Measurements from ENCODE around the gene PRUNE2.

Gene PRUNE2

DNA sequence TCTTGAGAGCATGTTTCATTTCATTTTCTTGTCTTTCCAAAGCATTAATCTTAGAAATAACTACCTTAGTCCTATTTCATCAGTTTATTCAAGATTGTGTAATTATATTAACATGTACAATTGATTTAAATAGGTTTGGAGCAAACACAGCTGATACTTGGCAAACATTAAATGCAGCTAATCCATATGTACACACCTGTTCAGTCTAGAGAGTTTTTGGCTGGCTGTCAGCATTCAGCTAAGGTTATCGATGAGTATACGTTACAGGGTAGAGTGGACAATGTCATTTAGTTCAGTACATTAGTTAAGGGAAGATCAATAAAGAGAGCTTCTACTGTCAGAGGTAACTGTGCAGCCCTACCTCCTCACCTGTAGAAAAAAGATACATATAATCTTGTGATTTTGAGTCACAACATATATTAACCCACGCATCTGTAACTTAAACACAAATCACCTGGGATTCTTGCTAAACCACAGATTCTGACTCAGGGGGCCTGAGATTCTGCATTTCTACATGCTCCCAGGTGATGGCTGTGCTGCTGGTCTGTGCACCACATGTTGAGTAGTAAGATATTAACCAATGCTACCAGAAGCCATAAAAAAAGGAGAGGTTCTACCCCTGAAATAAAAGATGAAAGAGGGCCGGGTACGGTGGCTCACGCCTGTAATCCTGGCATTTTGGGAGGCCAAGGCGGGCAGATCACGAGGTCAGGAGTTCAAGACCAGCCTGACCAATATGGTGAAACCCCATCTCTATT lies 175.8 kb downstream of the PRUNE2 start:
- no peaks in the 10 kb centered on the region for H3K9me2 ChIP-seq (replicated peaks; ENCODE audit: insufficient read depth, low read length)
- no peaks in the 10 kb centered on the region for H3K27me3 ChIP-seq (ENCODE audit: low read length)
- no peaks in the 10 kb centered on the region for H4K20me1 ChIP-seq (ENCODE audit: low read depth, low read length)
- H3K79me2 ChIP-seq (ENCODE audit: insufficient read depth, low read length): no peaks in the 10 kb centered on the region
- no peaks in the 10 kb centered on the region for H3F3A ChIP-seq (ENCODE audit: insufficient read depth)
- no peak overlapping the region for H2AFZ ChIP-seq (ENCODE audit: low read depth, low read length, severe bottlenecking)
- H3K9me3 ChIP-seq (ENCODE audit: insufficient read depth, low read length): no peaks in the 10 kb centered on the region
- TF ChIP-seq, protein P1, sequence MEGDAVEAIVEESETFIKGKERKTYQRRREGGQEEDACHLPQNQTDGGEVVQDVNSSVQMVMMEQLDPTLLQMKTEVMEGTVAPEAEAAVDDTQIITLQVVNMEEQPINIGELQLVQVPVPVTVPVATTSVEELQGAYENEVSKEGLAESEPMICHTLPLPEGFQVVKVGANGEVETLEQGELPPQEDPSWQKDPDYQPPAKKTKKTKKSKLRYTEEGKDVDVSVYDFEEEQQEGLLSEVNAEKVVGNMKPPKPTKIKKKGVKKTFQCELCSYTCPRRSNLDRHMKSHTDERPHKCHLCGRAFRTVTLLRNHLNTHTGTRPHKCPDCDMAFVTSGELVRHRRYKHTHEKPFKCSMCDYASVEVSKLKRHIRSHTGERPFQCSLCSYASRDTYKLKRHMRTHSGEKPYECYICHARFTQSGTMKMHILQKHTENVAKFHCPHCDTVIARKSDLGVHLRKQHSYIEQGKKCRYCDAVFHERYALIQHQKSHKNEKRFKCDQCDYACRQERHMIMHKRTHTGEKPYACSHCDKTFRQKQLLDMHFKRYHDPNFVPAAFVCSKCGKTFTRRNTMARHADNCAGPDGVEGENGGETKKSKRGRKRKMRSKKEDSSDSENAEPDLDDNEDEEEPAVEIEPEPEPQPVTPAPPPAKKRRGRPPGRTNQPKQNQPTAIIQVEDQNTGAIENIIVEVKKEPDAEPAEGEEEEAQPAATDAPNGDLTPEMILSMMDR (IDR thresholded peaks at IDR 0.05; ENCODE audit: insufficient read depth, low read length, poor library complexity, severe bottlenecking): no peak
- TF ChIP-seq EZH2phosphoT487 (conservative IDR thresholded peaks at IDR 0.05; ENCODE audit: low read length): no peak
- H3K27ac ChIP-seq (ENCODE audit: low read depth, low read length): no peak overlapping the region
- H3K4me2 ChIP-seq (ENCODE audit: low read depth, low read length, poor library complexity, severe bottlenecking): no peak overlapping the region
- H3K4me3 ChIP-seq (ENCODE audit: insufficient read depth, low read length, poor library complexity, severe bottlenecking): no peak overlapping the region
- no peaks in the 10 kb centered on the region for H3K36me3 ChIP-seq (ENCODE audit: low read length)
- H3K9ac ChIP-seq (ENCODE audit: low read length): no peak overlapping the region

- no peaks in the 10 kb centered on the region for H3K27me3 ChIP-seq (ENCODE audit: low read length)
- H3K9ac ChIP-seq (ENCODE audit: low read length): no peak overlapping the region
- no peak overlapping the region for H2AFZ ChIP-seq (ENCODE audit: low read depth, low read length, severe bottlenecking)
- no peaks in the 10 kb centered on the region for H3K9me3 ChIP-seq (ENCODE audit: insufficient read depth, low read length)
- no peaks in the 10 kb centered on the region for H4K20me1 ChIP-seq (ENCODE audit: low read depth, low read length)
- TF ChIP-seq EZH2phosphoT487 (conservative IDR thresholded peaks at IDR 0.05; ENCODE audit: low read length): no peak
- TF ChIP-seq, protein P1 (IDR thresholded peaks at IDR 0.05; ENCODE audit: insufficient read depth, low read length, poor library complexity, severe bottlenecking): no peak
- no peaks in the 10 kb centered on the region for H3K9me2 ChIP-seq (replicated peaks; ENCODE audit: insufficient read depth, low read length)
- H3K79me2 ChIP-seq (ENCODE audit: insufficient read depth, low read length): no peaks in the 10 kb centered on the region
- no peak overlapping the region for H3K4me3 ChIP-seq (ENCODE audit: insufficient read depth, low read length, poor library complexity, severe bottlenecking)
- no peaks in the 10 kb centered on the region for H3F3A ChIP-seq (ENCODE audit: insufficient read depth)
- H3K36me3 ChIP-seq (ENCODE audit: low read length): no peaks in the 10 kb centered on the region
- no peak overlapping the region for H3K4me2 ChIP-seq (ENCODE audit: low read depth, low read length, poor library complexity, severe bottlenecking)
- no peak overlapping the region for H3K27ac ChIP-seq (ENCODE audit: low read depth, low read length)
Observed at GRCh38 chr9:76729116-76729515, 176.8 kb downstream of the PRUNE2 start.

GRCh38 chr9:76725885-76726284 lies 180.0 kb downstream of the PRUNE2 start:
- no peak for TF ChIP-seq EZH2phosphoT487 (conservative IDR thresholded peaks at IDR 0.05; ENCODE audit: low read length)
- TF ChIP-seq, protein P1 (IDR thresholded peaks at IDR 0.05; ENCODE audit: insufficient read depth, low read length, poor library complexity, severe bottlenecking): no peak
- no peak overlapping the region for H3K4me2 ChIP-seq (ENCODE audit: low read depth, low read length, poor library complexity, severe bottlenecking)

More at GRCh38 chr9:76725885-76726284, 180.0 kb downstream of the PRUNE2 start:
- no peaks in the 10 kb centered on the region for H3K27me3 ChIP-seq (ENCODE audit: low read length)
- H3K79me2 ChIP-seq (ENCODE audit: insufficient read depth, low read length): no peaks in the 10 kb centered on the region
- H3K36me3 ChIP-seq (ENCODE audit: low read length): no peaks in the 10 kb centered on the region
- H3K9ac ChIP-seq (ENCODE audit: low read length): no peak overlapping the region
- no peaks in the 10 kb centered on the region for H4K20me1 ChIP-seq (ENCODE audit: low read depth, low read length)
- no peak overlapping the region for H3K27ac ChIP-seq (ENCODE audit: low read depth, low read length)
- no peaks in the 10 kb centered on the region for H3F3A ChIP-seq (ENCODE audit: insufficient read depth)
- no peaks in the 10 kb centered on the region for H3K9me3 ChIP-seq (ENCODE audit: insufficient read depth, low read length)
- H2AFZ ChIP-seq (ENCODE audit: low read depth, low read length, severe bottlenecking): no peak overlapping the region
- H3K4me3 ChIP-seq (ENCODE audit: insufficient read depth, low read length, poor library complexity, severe bottlenecking): no peak overlapping the region
- H3K9me2 ChIP-seq (replicated peaks; ENCODE audit: insufficient read depth, low read length): no peaks in the 10 kb centered on the region
